GM23338 (cell line): ENCODE results near the gene KRTCAP2.

Source experiments
- CTCF ChIP-seq, 2 experiments: fragments of 200-600 bp in 1 of 2; sonication (generic) in 1 of 2; conservative IDR thresholded peaks; 2 replicates each; pipeline versions ENCODE4 v1.5.1 to v1.6.1; 2016 to 2017; ENCODE audit warnings: antibody characterized with exemption in 2 of 2, low read depth in 2 of 2, mild to moderate bottlenecking in 2 of 2, moderate library complexity in 1 of 2
- EZH2 ChIP-seq: fragments of 200-600 bp; sonication (generic); IDR thresholded peaks from one replicate; pipeline ENCODE4 v1.8.0; 2017; ENCODE audit warnings: antibody characterized with exemption, mild to moderate bottlenecking, low read depth; ENCODE audit not compliant: unreplicated experiment
- JUNB ChIP-seq: IDR thresholded peaks from one replicate; pipeline ENCODE4 v1.6.1; 2016; ENCODE audit warnings: antibody characterized with exemption; ENCODE audit not compliant: unreplicated experiment
- NANOG ChIP-seq: IDR thresholded peaks from 2 replicates; pipeline ENCODE4 v1.6.1; 2016; ENCODE audit warnings: antibody characterized with exemption, borderline replicate concordance
- POLR2AphosphoS5 ChIP-seq: IDR thresholded peaks from 2 replicates; pipeline ENCODE4 v1.6.1; 2016; ENCODE audit warnings: antibody characterized with exemption, low read depth
- REST ChIP-seq: IDR thresholded peaks from one replicate; pipeline ENCODE4 v1.6.1; 2018; ENCODE audit warnings: antibody characterized with exemption; ENCODE audit not compliant: unreplicated experiment
- ZNF331 ChIP-seq: fragments of 250-450 bp; sonication (Bioruptor Pico); IDR thresholded peaks from 2 replicates; pipeline ENCODE4 v1.5.0; 2020; ENCODE audit warnings: low read depth, mild to moderate bottlenecking, moderate library complexity

- TF ChIP-seq CTCF (conservative IDR thresholded peaks at IDR 0.05; ENCODE audit: low read depth in 2 of 2) (no peak), ZNF331 (no peak), POLR2AphosphoS5 (no peak), EZH2 (no peak), REST (no peak), NANOG (no peak), JUNB (no peak)
Measured at GRCh38 chr1:155218854-155219591, 45.9 kb upstream of the KRTCAP2 start.
